ENCODE measurements around the gene ADPRHL1. TPM values are rescaled to one million over a fixed set of nuclear protein-coding genes. Genes with fewer than 3 reads are reported as not detected.

ADPRHL1 gene
- total RNA-seq, 1 donor, result 2.4 TPM

GRCh38 chr13:113403255-113404104, 49.8 kb downstream of the ADPRHL1 start:
- H3K4me3 ChIP-seq (ENCODE audit: low read depth, low read length), result no peak overlapping the region
- no peak for TF ChIP-seq CTCF (IDR thresholded peaks at IDR 0.05; ENCODE audit: insufficient read depth, low read length)
- no peak for DNase-seq (ENCODE audit: low read depth)

- DNase-seq (ENCODE audit: low read depth), result no peak
- H3K4me3 ChIP-seq (ENCODE audit: low read depth, low read length), result no peak overlapping the region
- TF ChIP-seq CTCF (IDR thresholded peaks at IDR 0.05; ENCODE audit: insufficient read depth, low read length), result no peak
Measured at GRCh38 chr13:113402471-113403254, 50.6 kb downstream of the ADPRHL1 start.

GRCh38 chr13:113401452-113402415, 51.6 kb downstream of the ADPRHL1 start:
- TF ChIP-seq CTCF (IDR thresholded peaks at IDR 0.05; ENCODE audit: insufficient read depth, low read length), result no peak
- no peak for DNase-seq (ENCODE audit: low read depth)
- no peak overlapping the region for H3K4me3 ChIP-seq (ENCODE audit: low read depth, low read length)

- H3K4me3 ChIP-seq (ENCODE audit: low read depth, low read length), result no peak overlapping the region
- TF ChIP-seq CTCF (IDR thresholded peaks at IDR 0.05; ENCODE audit: insufficient read depth, low read length), result no peak
- no peak for DNase-seq (ENCODE audit: low read depth)
Measured at GRCh38 chr13:113400621-113401451, 52.5 kb downstream of the ADPRHL1 start.

- H3K4me3 ChIP-seq (ENCODE audit: low read depth, low read length), result no peak overlapping the region
- DNase-seq (ENCODE audit: low read depth), result no peak
- no peak for TF ChIP-seq CTCF (IDR thresholded peaks at IDR 0.05; ENCODE audit: insufficient read depth, low read length)
Measured at GRCh38 chr13:113399755-113400149, 53.5 kb downstream of the ADPRHL1 start.

Data from fibroblast of the aortic adventitia (primary cell).